HepG2 (cell line): Measurements from ENCODE around the gene DOHH. TPM values are rescaled to one million over a fixed set of nuclear protein-coding genes. Genes with fewer than 3 reads are reported as not detected.

Source experiments
- ATAC-seq: fragments of 200-7000 bp; cut with Tn5 transposase; 3 replicates; pipeline ENCODE4 v1.9.1; 2020; ENCODE audit warnings: mild to moderate bottlenecking, moderate library complexity
- BruUV-seq: library from RNA; stranded (reverse); fragments of 400-500 nt; replicated peaks from 2 replicates; lab custom pipeline; 2021; lab: Mats Ljungman, UMichigan
- CTCF ChIA-PET: fragments of 300-600 bp; formaldehyde crosslinking; extraction: SDS; loops from one replicate; lab custom pipeline; 2021; ENCODE audit warnings: low total read pairs, inconsistent platforms, low intra/inter-chr PET ratio; lab: Yijun Ruan, JAX
- POLR2A ChIA-PET: fragments of 350-600 bp; sonication (Branson Sonifier 250); formaldehyde crosslinking; loops from one replicate; lab custom pipeline; 2020; ENCODE audit warnings: antibody characterized with exemption, inconsistent platforms; lab: Yijun Ruan, JAX
- DNase-seq: peaks from one replicate; pipeline ENCODE4 v3.0.0-alpha.2; 2015; ENCODE audit warnings: low spot score
- FAIRE-seq: peaks from 3 replicates; lab custom pipeline; 2011; peaks lifted over from hg19 to GRCh38; lab: Jason Lieb, UNC
- H2AFZ ChIP-seq: one replicate; pipeline ENCODE4 v1.6.1; 2011; ENCODE audit warnings: low read length, inconsistent platforms
- H3K27ac ChIP-seq: fragments of 300-600 bp; 3 replicates; pipeline ENCODE4 v1.8.0; 2011; ENCODE audit warnings: mixed run types, mild to moderate bottlenecking, mixed read lengths, low read length, inconsistent platforms; ENCODE audit not compliant: insufficient read depth; ENCODE audit errors: extremely low read length
- H3K27me3 ChIP-seq, 2 experiments: fragments of 200-600 bp in 1 of 2; 2 replicates in 1 of 2; 3 replicates in 1 of 2; pipeline versions ENCODE4 v1.6.0 to v1.8.0; 2011; ENCODE audit warnings: low read length in 2 of 2, mild to moderate bottlenecking in 2 of 2, moderate library complexity in 2 of 2, inconsistent platforms in 1 of 2; ENCODE audit not compliant: insufficient read depth in 2 of 2, control insufficient read depth in 1 of 2
- H3K36me3 ChIP-seq, 2 experiments: fragments of 200-600 bp in 1 of 2; replicated peaks in 1 of 2; 2 replicates in 1 of 2; 3 replicates in 1 of 2; pipeline versions ENCODE4 v1.5.1 to v1.8.0; 2011; ENCODE audit warnings: low read length in 2 of 2, inconsistent platforms in 1 of 2; ENCODE audit not compliant: insufficient read depth in 2 of 2, control insufficient read depth in 1 of 2
- H3K4me1 ChIP-seq: 2 replicates; pipeline ENCODE4 v1.5.1; 2012; ENCODE audit warnings: low read length, inconsistent platforms; ENCODE audit not compliant: insufficient read depth
- H3K4me2 ChIP-seq: 2 replicates; pipeline ENCODE4 v1.6.0; 2011; ENCODE audit warnings: low read depth, low read length, inconsistent platforms
- H3K4me3 ChIP-seq, 3 experiments: fragments of 200-600 bp in 1 of 3; sonication (generic), shearing (Covaris generic) in 1 of 3; replicated peaks in 1 of 3; 2 replicates each; pipeline ENCODE4 v1.5.1; 2011 to 2016; ENCODE audit warnings: low read length in 3 of 3, inconsistent platforms in 2 of 3, low read depth in 2 of 3, mild to moderate bottlenecking in 2 of 3, control low read depth in 1 of 3, mixed read lengths in 1 of 3; ENCODE audit not compliant: insufficient read depth in 1 of 3
- H3K79me2 ChIP-seq: one replicate; pipeline ENCODE4 v1.6.1; 2011; ENCODE audit warnings: low read length, inconsistent platforms; ENCODE audit not compliant: insufficient read depth
- H3K9ac ChIP-seq: 2 replicates; pipeline ENCODE4 v1.6.0; 2011; ENCODE audit warnings: mild to moderate bottlenecking, low read depth, low read length, inconsistent platforms; ENCODE audit not compliant: insufficient read depth
- H3K9me3 ChIP-seq: 2 replicates; pipeline ENCODE4 v1.5.1; 2012; ENCODE audit warnings: mild to moderate bottlenecking, low read length
- H4K20me1 ChIP-seq: 2 replicates; pipeline ENCODE4 v1.6.0; 2011; ENCODE audit warnings: inconsistent platforms, mild to moderate bottlenecking, low read length, moderate library complexity; ENCODE audit not compliant: insufficient read depth
- CREB3 ChIP-seq: sonication (generic); formaldehyde crosslinking; IDR thresholded peaks from 2 replicates; pipeline ENCODE4 v1.5.0; 2020; ENCODE audit warnings: missing genetic modification reagents
- ELF3 ChIP-seq: IDR thresholded peaks from 2 replicates; pipeline ENCODE4 v1.6.1; 2016; ENCODE audit warnings: missing genetic modification reagents, missing compliant biosample characterization
- IRF9 ChIP-seq: sonication (generic); formaldehyde crosslinking; IDR thresholded peaks from 2 replicates; pipeline ENCODE4 v1.8.0; 2022; ENCODE audit warnings: missing genetic modification reagents, mild to moderate bottlenecking, borderline replicate concordance
- KLF12 ChIP-seq: sonication (generic); formaldehyde crosslinking; IDR thresholded peaks from 2 replicates; pipeline ENCODE4 v1.4.0; 2020; ENCODE audit warnings: missing genetic modification reagents, borderline replicate concordance
- MAF1 ChIP-seq: sonication (generic); formaldehyde crosslinking; IDR thresholded peaks from 2 replicates; pipeline ENCODE4 v1.5.0; 2020; ENCODE audit warnings: missing genetic modification reagents, borderline replicate concordance
- MAFF ChIP-seq: IDR thresholded peaks from 2 replicates; pipeline ENCODE4 v1.6.1; 2011; ENCODE audit warnings: low read depth, low read length, improper control_type of control experiment
- MZF1 ChIP-seq: sonication (generic); formaldehyde crosslinking; IDR thresholded peaks from 2 replicates; pipeline ENCODE4 v1.8.1; 2023; ENCODE audit warnings: mild to moderate bottlenecking, missing genetic modification reagents, borderline replicate concordance
- RAD21 ChIP-seq: fragments of 450-650 bp; formaldehyde crosslinking; IDR thresholded peaks from 2 replicates; pipeline ENCODE4 v1.5.0; 2020; ENCODE audit warnings: mild to moderate bottlenecking
- RBFOX2 ChIP-seq: fragments of 200-400 bp; formaldehyde crosslinking; IDR thresholded peaks from 2 replicates; pipeline ENCODE4 v1.6.1; 2017; ENCODE audit warnings: low read depth, mild to moderate bottlenecking, low read length
- RFXAP ChIP-seq: sonication (generic); formaldehyde crosslinking; IDR thresholded peaks from 2 replicates; pipeline ENCODE4 v1.4.0; 2020; ENCODE audit warnings: missing genetic modification reagents, borderline replicate concordance
- SCMH1 ChIP-seq: sonication (generic); formaldehyde crosslinking; IDR thresholded peaks from 2 replicates; pipeline ENCODE4 v1.9.0; 2021; ENCODE audit warnings: missing genetic modification reagents, mild to moderate bottlenecking, borderline replicate concordance
- SNAPC2 ChIP-seq: sonication (generic); formaldehyde crosslinking; IDR thresholded peaks from 2 replicates; pipeline ENCODE4 v1.8.1; 2022; ENCODE audit warnings: mild to moderate bottlenecking, missing genetic modification reagents
- ZBTB3 ChIP-seq: sonication (generic); formaldehyde crosslinking; IDR thresholded peaks from 2 replicates; pipeline ENCODE4 v1.4.0; 2020; ENCODE audit warnings: low read depth, mild to moderate bottlenecking, moderate library complexity, missing genetic modification reagents, borderline replicate concordance
- ZBTB43 ChIP-seq: sonication (generic); formaldehyde crosslinking; conservative IDR thresholded peaks from 2 replicates; pipeline ENCODE4 v1.4.0; 2020; ENCODE audit warnings: missing genetic modification reagents
- ZNF451 ChIP-seq: sonication (generic); formaldehyde crosslinking; IDR thresholded peaks from 2 replicates; pipeline ENCODE4 v1.5.0; 2020; ENCODE audit warnings: mild to moderate bottlenecking, missing genetic modification reagents
- ZNF556 ChIP-seq: sonication (generic); formaldehyde crosslinking; IDR thresholded peaks from 2 replicates; pipeline ENCODE4 v1.4.0; 2020; ENCODE audit warnings: mild to moderate bottlenecking, missing genetic modification reagents, borderline replicate concordance
- ZNF558 ChIP-seq: sonication (generic); formaldehyde crosslinking; IDR thresholded peaks from 2 replicates; pipeline ENCODE4 v1.9.0; 2022; ENCODE audit warnings: mild to moderate bottlenecking, missing genetic modification reagents, borderline replicate concordance
- ZNF564 ChIP-seq: sonication (generic); formaldehyde crosslinking; IDR thresholded peaks from 2 replicates; pipeline ENCODE4 v1.8.1; 2023; ENCODE audit warnings: mild to moderate bottlenecking, missing genetic modification reagents
- ZNF709 ChIP-seq: sonication (generic); formaldehyde crosslinking; IDR thresholded peaks from 2 replicates; pipeline ENCODE4 v1.5.0; 2020; ENCODE audit warnings: mild to moderate bottlenecking, missing genetic modification reagents
- ZNF790 ChIP-seq: sonication (generic); formaldehyde crosslinking; IDR thresholded peaks from 2 replicates; pipeline ENCODE4 v1.8.0; 2022; ENCODE audit warnings: missing genetic modification reagents, mild to moderate bottlenecking, borderline replicate concordance
- WGBS: methylation state at CpG from one replicate; pipeline ENCODE4 v1.1.6; 2017; ENCODE audit warnings: low lambda C conversion rate; 5-methylcytosine and 5-hydroxymethylcytosine counted together
- in situ Hi-C: cut with HindIII; loops from 2 replicates; pipeline ENCODE4 v1.10.0; 2017; ENCODE audit warnings: low pct_unique_long_range_greater_than_20kb; ENCODE audit not compliant: extremely low pct_ligation_motif_present
- intact Hi-C: fragments of 100-400 bp; cut with micrococcal nuclease; formaldehyde crosslinking; loops from one replicate; pipeline ENCODE4 v1.10.0; 2022; ENCODE audit not compliant: unreplicated experiment
- polyA plus RNA-seq, 8 experiments: library from polyadenylated mRNA; depleted of rRNA in 3 of 8; stranded (reverse) in 7 of 8; unstranded in 1 of 8; fragments of >200 nt; fragmentation: Illumina TruSeq in 4 of 8; extraction: Trizol in 4 of 8; gene quantifications; 2 replicates each; pipeline versions ENCODE4 v1.2.1 to v1.2.3, GENCODE V29; 2011 to 2016; ENCODE audit warnings: low read depth in 4 of 8, missing spikeins in 1 of 8, mixed read lengths in 1 of 8; ENCODE audit not compliant: insufficient read depth in 1 of 8
- total RNA-seq, 5 experiments: library from RNA; depleted of rRNA; stranded (reverse); fragments of >200 nt; fragmentation: Illumina TruSeq; extraction: Trizol; gene quantifications; 2 replicates each; pipeline ENCODE4 v1.2.3, GENCODE V29; 2016; ENCODE audit warnings: low read depth in 1 of 5

Gene DOHH
- total and polyA plus RNA-seq, 2 of the 13 experiments (the other 11 are each of a cell fraction or from before 2014, with no cell fraction given), result 3.5 to 13.7 TPM

GRCh38 chr19:3506384-3507340, 6.2 kb upstream of the DOHH start:
- Histone ChIP-seq H3K4me1 (peaks cover 48% of the 10 kb centered on the region), H3K9ac (peak overlapping the region; percentile 95), H3K79me2 (peaks cover 45% of the 10 kb centered on the region), H3K27ac (peak overlapping the region; percentile 67), H3K36me3 (peaks cover 3 to 16% of the 10 kb centered on the region in 2 experiments; a peak in 3 of 5 replicates), H3K9me3 (no peaks in the 10 kb centered on the region), H3K4me2 (peak overlapping the region; percentile 94), H3K27me3 (no peaks in the 10 kb centered on the region), H3K4me3 (peak overlapping the region; percentile 82 to 96 (median 92)), H2AFZ (no peak overlapping the region), H4K20me1 (peaks cover 2% of the 10 kb centered on the region; the same call in 1 of the 2 replicates)
- ChIA-PET POLR2A (no interaction called here), CTCF (no interaction called here)
- ATAC-seq, result peak; percentile 5; the same call in 2 of the 3 replicates
- in situ Hi-C loops, result no loop called here
- no TSS peak for BruUV-seq
- no peak for FAIRE-seq
- DNase-seq, result no peak
- intact Hi-C loops, result loop anchor here (5.0 kb wide), 1 partner anchor 66 kb away; the partner anchor contains the start of gene HMG20B
- 2% methylated on average over 14 of the region's 69 CpGs for WGBS
- TF ChIP-seq KLF12 (CRISPR knock-in tag) (0 out of 2 replicates have a peak, but pooled peaks have one; percentile 5), ZNF709 (CRISPR knock-in tag) (peak; percentile 20; the same call in 1 of the 2 replicates), ZNF558 (CRISPR knock-in tag) (0 out of 2 replicates have a peak, but pooled peaks have one; percentile 19), ZNF556 (CRISPR knock-in tag) (no peak), RFXAP (CRISPR knock-in tag) (0 out of 2 replicates have a peak, but pooled peaks have one; percentile 0), ZNF564 (CRISPR knock-in tag) (no peak), ELF3 (CRISPR knock-in tag) (no peak), MAFF (no peak), MZF1 (CRISPR knock-in tag) (no peak), SNAPC2 (CRISPR knock-in tag) (no peak), ZNF790 (CRISPR knock-in tag) (peak; percentile 63; the same call in 1 of the 2 replicates), SCMH1 (CRISPR knock-in tag) (no peak), ZBTB3 (CRISPR knock-in tag) (no peak), RAD21 (CRISPR knock-in tag) (0 out of 2 replicates have a peak, but pooled peaks have one; percentile 11), CREB3 (CRISPR knock-in tag) (no peak), MAF1 (CRISPR knock-in tag) (0 out of 2 replicates have a peak, but pooled peaks have one; percentile 6), RBFOX2 (peak; percentile 74; the same call in 1 of the 2 replicates), ZNF451 (0 out of 2 replicates have a peak, but pooled peaks have one; percentile 10), IRF9 (CRISPR knock-in tag) (0 out of 2 replicates have a peak, but pooled peaks have one; percentile 19), ZBTB43 (peak; percentile 37; the same call in 1 of the 2 replicates)
